ENCODE results near the gene EXOC3L4. TPM values are rescaled to one million over a fixed set of nuclear protein-coding genes. Genes with fewer than 3 reads are reported as not detected.
A peak's percentile ranks its signal among the peaks of the same experiment; 100 is the strongest.

The EXOC3L4 gene
- total RNA-seq, 1 donor from 2014 or later = 8.6 TPM

GRCh38 chr14:103070263-103070885 is 24.2 kb upstream of the EXOC3L4 start:
- Histone ChIP-seq H3K4me1 (peaks cover 65% of the 10 kb centered on the region), H3K27ac (no peak overlapping the region)

DNA sequence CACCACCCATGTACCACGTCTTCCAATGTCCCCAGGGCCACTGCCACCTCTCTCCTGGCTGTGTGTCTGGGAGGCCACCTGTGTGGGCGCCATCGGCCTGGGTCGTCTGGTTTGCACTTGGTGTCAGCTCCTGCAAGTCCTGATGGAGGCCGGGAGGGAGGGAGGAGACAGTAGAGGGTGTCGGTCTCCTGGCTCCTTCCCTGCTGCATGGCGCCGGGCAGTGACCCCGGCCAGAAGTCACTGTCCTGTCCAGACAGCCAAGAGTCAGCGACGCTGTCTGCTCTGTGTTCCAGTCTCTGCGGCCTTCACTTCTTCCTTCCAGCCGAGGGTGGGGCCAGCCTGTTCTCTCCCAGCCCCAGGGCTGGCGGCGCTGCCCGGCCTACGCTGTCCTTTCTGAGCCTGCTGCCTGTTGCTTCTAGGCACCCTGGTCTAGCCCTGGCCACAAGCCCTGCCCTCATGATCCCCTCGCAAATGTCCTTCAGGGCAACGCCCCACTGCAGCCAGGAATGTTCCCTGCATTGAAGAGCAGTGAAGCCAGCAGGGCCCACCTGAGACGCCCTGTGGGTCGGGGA is 23.5 kb upstream of the EXOC3L4 start:
- intact Hi-C loops (cut with DNase I) = no loop called here
- Histone ChIP-seq H3K36me3 (no peaks in the 10 kb centered on the region), H3K4me1 (peaks cover 70% of the 10 kb centered on the region), H3K9me3 (no peaks in the 10 kb centered on the region), H3K4me3 (no peak overlapping the region), H3K27ac (peak overlapping the region; percentile 34), H3K27me3 (no peaks in the 10 kb centered on the region)
- peak in 1 of 2 donors; percentile 81 for DNase-seq (ENCODE audit: extremely low spot score in 2 of 2)
- TF ChIP-seq, protein P1, sequence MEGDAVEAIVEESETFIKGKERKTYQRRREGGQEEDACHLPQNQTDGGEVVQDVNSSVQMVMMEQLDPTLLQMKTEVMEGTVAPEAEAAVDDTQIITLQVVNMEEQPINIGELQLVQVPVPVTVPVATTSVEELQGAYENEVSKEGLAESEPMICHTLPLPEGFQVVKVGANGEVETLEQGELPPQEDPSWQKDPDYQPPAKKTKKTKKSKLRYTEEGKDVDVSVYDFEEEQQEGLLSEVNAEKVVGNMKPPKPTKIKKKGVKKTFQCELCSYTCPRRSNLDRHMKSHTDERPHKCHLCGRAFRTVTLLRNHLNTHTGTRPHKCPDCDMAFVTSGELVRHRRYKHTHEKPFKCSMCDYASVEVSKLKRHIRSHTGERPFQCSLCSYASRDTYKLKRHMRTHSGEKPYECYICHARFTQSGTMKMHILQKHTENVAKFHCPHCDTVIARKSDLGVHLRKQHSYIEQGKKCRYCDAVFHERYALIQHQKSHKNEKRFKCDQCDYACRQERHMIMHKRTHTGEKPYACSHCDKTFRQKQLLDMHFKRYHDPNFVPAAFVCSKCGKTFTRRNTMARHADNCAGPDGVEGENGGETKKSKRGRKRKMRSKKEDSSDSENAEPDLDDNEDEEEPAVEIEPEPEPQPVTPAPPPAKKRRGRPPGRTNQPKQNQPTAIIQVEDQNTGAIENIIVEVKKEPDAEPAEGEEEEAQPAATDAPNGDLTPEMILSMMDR (IDR thresholded peaks at IDR 0.05) = no peak
- TF ChIP-seq POLR2A (IDR thresholded peaks at IDR 0.05) (no peak), POLR2AphosphoS5 (IDR thresholded peaks at IDR 0.05; ENCODE audit: insufficient read depth in 1 of 2, low read depth in 1 of 2) (no peak)

More at GRCh38 chr14:103070263-103070885, 24.2 kb upstream of the EXOC3L4 start:
- no peak overlapping the region for H3K4me3 ChIP-seq
- H3K27me3 ChIP-seq = no peaks in the 10 kb centered on the region
- no peaks in the 10 kb centered on the region for H3K36me3 ChIP-seq
- no peak for TF ChIP-seq POLR2A (IDR thresholded peaks at IDR 0.05)
- H3K9me3 ChIP-seq = no peaks in the 10 kb centered on the region
- intact Hi-C loops (cut with DNase I) = no loop called here
- no peak for DNase-seq (ENCODE audit: extremely low spot score in 2 of 2)

DNA sequence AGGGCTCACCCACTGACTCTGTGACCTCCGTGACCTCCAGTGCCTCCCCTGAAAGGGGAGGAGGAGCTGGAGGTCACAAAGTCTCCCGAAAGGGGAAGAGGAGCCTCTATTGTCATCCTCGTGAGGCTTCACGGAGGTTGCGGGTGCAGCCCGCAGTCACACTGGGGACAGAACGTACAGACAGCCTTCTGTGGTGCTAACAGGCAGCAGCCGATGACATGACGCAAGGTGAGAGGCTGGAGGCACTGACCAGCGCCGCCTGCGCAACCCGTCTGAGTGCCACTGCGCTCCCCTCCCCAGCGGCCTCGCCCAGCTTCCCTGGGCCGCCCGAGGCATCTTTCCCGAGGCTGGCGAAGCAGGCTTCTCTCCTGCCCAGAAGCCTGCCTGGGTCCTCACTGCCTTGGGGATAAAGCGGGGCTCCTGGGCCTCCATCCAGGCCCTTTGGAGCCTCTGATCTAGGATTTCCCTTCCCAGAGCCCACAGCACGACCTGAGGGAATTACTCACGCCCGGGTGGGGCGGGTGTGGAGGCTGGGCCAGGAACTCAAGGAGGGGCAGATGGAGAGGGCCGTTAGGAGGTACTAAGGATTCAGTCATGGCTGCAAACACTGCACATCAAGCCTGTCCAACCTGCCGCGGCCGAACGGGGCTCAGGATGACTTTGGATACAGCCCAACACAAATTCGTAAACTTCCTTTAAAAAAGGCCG is 22.8 kb upstream of the EXOC3L4 start:
- no peaks in the 10 kb centered on the region for H3K27me3 ChIP-seq
- DNase-seq (ENCODE audit: extremely low spot score in 2 of 2) = no peak
- peaks cover 69% of the 10 kb centered on the region for H3K4me1 ChIP-seq
- no peak overlapping the region for H3K4me3 ChIP-seq
- intact Hi-C loops (cut with DNase I) = no loop called here
- no peaks in the 10 kb centered on the region for H3K9me3 ChIP-seq
- H3K27ac ChIP-seq = peak overlapping the region; percentile 34
- no peaks in the 10 kb centered on the region for H3K36me3 ChIP-seq
- no peak for TF ChIP-seq POLR2A (IDR thresholded peaks at IDR 0.05)
- TF ChIP-seq, protein P1 (IDR thresholded peaks at IDR 0.05) = no peak
- TF ChIP-seq POLR2AphosphoS5 (IDR thresholded peaks at IDR 0.05; ENCODE audit: insufficient read depth in 1 of 2, low read depth in 1 of 2) = peak in 1 of 2 donors; percentile 43

- Histone ChIP-seq H3K9me3 (no peaks in the 10 kb centered on the region), H3K27ac (no peak overlapping the region), H3K27me3 (no peaks in the 10 kb centered on the region), H3K36me3 (no peaks in the 10 kb centered on the region), H3K4me1 (peaks cover 59% of the 10 kb centered on the region), H3K4me3 (no peak overlapping the region)
- peak in 1 of 2 donors; percentile 84 for DNase-seq (ENCODE audit: extremely low spot score in 2 of 2)
- TF ChIP-seq POLR2A (IDR thresholded peaks at IDR 0.05) = no peak
- no peak for TF ChIP-seq POLR2AphosphoS5 (IDR thresholded peaks at IDR 0.05; ENCODE audit: insufficient read depth in 1 of 2, low read depth in 1 of 2)
- TF ChIP-seq, protein P1 (IDR thresholded peaks at IDR 0.05) = no peak
- intact Hi-C loops (cut with DNase I) = no loop called here
Observed at GRCh38 chr14:103072595-103073366, 21.7 kb upstream of the EXOC3L4 start.

GRCh38 chr14:103073367-103073875 is 21.1 kb upstream of the EXOC3L4 start:
- Histone ChIP-seq H3K27ac (no peak overlapping the region), H3K4me3 (no peak overlapping the region), H3K9me3 (no peaks in the 10 kb centered on the region), H3K4me1 (peaks cover 53% of the 10 kb centered on the region), H3K36me3 (no peaks in the 10 kb centered on the region), H3K27me3 (no peaks in the 10 kb centered on the region)
- TF ChIP-seq POLR2AphosphoS5 (IDR thresholded peaks at IDR 0.05; ENCODE audit: insufficient read depth in 1 of 2, low read depth in 1 of 2) = no peak
- TF ChIP-seq POLR2A (IDR thresholded peaks at IDR 0.05) = no peak
- TF ChIP-seq, protein P1 (IDR thresholded peaks at IDR 0.05) = no peak
- peak; percentile 87 for DNase-seq (ENCODE audit: extremely low spot score in 2 of 2)
- intact Hi-C loops (cut with DNase I) = no loop called here
